Osteocyte (in vitro differentiated cells): ENCODE data around the gene CHRNA5. TPM values are rescaled to one million over a fixed set of nuclear protein-coding genes. Genes with fewer than 3 reads are reported as not detected.
A peak's percentile ranks its signal among the peaks of the same experiment; 100 is the strongest.
"Not testable (repeated sequence)": the region's sequence is repeated elsewhere in the genome, so short reads cannot be mapped to it uniquely, and the experiment has no call there.

Experiments
- DNase-seq: peaks from one replicate; pipeline ENCODE4 v3.0.0; 2021; ENCODE audit warnings: mixed read lengths; ENCODE audit not compliant: unreplicated experiment; ENCODE audit errors: extremely low spot score
- H3K27ac Mint-ChIP-seq: one replicate; pipeline ENCODE4 v1.8.0; 2021; ENCODE audit warnings: mild to moderate bottlenecking, mixed read lengths; ENCODE audit not compliant: unreplicated experiment
- H3K27me3 Mint-ChIP-seq: one replicate; pipeline ENCODE4 v1.8.0; 2021; ENCODE audit warnings: mixed read lengths; ENCODE audit not compliant: unreplicated experiment
- H3K36me3 Mint-ChIP-seq: one replicate; pipeline ENCODE4 v1.8.0; 2021; ENCODE audit warnings: mixed read lengths; ENCODE audit not compliant: unreplicated experiment
- H3K4me1 Mint-ChIP-seq: one replicate; pipeline ENCODE4 v1.8.0; 2021; ENCODE audit warnings: mixed read lengths; ENCODE audit not compliant: unreplicated experiment
- H3K4me3 Mint-ChIP-seq: one replicate; pipeline ENCODE4 v1.8.0; 2021; ENCODE audit warnings: mild to moderate bottlenecking, moderate library complexity, mixed read lengths; ENCODE audit not compliant: unreplicated experiment
- H3K9me3 Mint-ChIP-seq: one replicate; pipeline ENCODE4 v1.8.0; 2021; ENCODE audit warnings: mixed read lengths; ENCODE audit not compliant: unreplicated experiment
- total RNA-seq: library from RNA; stranded (reverse); gene quantifications from 2 replicates; pipeline ENCODE4 v1.2.1, GENCODE V29; 2021
- TF ChIP-seq, protein P1 (sequence below): fragments of 200-600 bp; sonication (generic); IDR thresholded peaks from 2 replicates; pipeline ENCODE4 v1.5.0; 2021; ENCODE audit warnings: antibody characterized with exemption, mild to moderate bottlenecking, moderate library complexity

The CHRNA5 gene
- total RNA-seq, 1 donor from 2014 or later: 1.1 TPM

DNA sequence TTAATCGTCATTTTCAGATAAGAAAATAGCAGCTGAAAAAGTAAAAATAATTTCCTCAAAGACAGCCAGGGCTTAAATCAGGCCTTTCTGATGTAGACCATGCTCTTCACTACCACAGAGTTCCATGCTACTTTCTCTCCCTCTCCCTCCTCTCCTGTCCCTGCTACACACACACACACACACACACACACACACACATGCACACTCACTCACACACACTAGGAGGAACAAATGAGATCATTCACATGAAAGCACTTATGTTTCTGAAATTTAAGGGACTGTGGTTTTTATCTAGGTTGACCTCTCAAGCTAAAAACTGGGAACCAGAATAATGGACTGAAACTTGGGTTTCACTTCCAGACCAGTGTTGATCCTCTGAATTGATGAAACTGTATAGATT is 29.2 kb upstream of the CHRNA5 start:
- Mint-ChIP-seq H3K27me3 (no peaks in the 10 kb centered on the region), H3K4me1 (peaks cover 6% of the 10 kb centered on the region), H3K4me3 (no peak overlapping the region), H3K9me3 (no peaks in the 10 kb centered on the region), H3K36me3 (no peaks in the 10 kb centered on the region), H3K27ac (no peak overlapping the region)
- TF ChIP-seq, protein P1, sequence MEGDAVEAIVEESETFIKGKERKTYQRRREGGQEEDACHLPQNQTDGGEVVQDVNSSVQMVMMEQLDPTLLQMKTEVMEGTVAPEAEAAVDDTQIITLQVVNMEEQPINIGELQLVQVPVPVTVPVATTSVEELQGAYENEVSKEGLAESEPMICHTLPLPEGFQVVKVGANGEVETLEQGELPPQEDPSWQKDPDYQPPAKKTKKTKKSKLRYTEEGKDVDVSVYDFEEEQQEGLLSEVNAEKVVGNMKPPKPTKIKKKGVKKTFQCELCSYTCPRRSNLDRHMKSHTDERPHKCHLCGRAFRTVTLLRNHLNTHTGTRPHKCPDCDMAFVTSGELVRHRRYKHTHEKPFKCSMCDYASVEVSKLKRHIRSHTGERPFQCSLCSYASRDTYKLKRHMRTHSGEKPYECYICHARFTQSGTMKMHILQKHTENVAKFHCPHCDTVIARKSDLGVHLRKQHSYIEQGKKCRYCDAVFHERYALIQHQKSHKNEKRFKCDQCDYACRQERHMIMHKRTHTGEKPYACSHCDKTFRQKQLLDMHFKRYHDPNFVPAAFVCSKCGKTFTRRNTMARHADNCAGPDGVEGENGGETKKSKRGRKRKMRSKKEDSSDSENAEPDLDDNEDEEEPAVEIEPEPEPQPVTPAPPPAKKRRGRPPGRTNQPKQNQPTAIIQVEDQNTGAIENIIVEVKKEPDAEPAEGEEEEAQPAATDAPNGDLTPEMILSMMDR: no peak
- no peak for DNase-seq

DNA sequence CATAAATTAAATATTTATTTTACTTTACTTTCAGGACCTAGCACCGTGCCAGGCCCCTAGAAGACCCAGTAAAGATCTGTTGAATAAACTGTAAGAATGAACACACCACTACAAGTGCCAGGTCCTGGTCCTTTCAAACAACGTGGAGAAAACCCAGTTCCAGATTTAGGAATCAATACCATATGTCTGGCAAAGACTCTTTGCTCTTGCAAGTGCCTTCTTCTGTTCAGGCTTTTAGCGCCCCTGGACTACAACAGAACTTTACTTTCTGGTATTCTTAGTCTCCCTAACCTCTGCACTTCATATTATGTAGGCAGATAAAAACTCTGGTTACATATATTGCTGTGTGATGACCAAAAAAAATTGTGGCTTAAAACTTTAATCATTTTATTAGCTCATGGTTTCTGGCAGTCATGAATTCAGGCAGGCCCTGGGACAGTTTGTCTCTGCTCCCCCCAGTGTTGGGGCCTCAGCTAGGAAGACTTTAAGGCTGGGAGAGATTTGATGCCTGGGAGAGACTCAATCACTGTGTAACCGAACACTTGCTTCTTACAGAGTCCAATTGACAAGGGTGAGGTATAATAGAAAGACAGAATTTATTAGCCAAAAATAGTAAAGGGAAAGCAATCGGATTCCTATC is 27.9 kb upstream of the CHRNA5 start:
- DNase-seq: no peak
- no peak overlapping the region for H3K27ac Mint-ChIP-seq
- H3K4me3 Mint-ChIP-seq: no peak overlapping the region
- H3K4me1 Mint-ChIP-seq: peaks cover 17% of the 10 kb centered on the region
- peaks cover 3% of the 10 kb centered on the region for H3K36me3 Mint-ChIP-seq
- no peaks in the 10 kb centered on the region for H3K9me3 Mint-ChIP-seq
- no peaks in the 10 kb centered on the region for H3K27me3 Mint-ChIP-seq
- TF ChIP-seq, protein P1: no peak

GRCh38 chr15:78538358-78538757 is 27.0 kb upstream of the CHRNA5 start:
- Mint-ChIP-seq H3K4me1 (peaks cover 19% of the 10 kb centered on the region), H3K9me3 (no peaks in the 10 kb centered on the region), H3K27ac (no peak overlapping the region), H3K27me3 (no peaks in the 10 kb centered on the region), H3K36me3 (peaks cover 7% of the 10 kb centered on the region), H3K4me3 (no peak overlapping the region)
- no peak for DNase-seq
- TF ChIP-seq, protein P1: no peak

DNA sequence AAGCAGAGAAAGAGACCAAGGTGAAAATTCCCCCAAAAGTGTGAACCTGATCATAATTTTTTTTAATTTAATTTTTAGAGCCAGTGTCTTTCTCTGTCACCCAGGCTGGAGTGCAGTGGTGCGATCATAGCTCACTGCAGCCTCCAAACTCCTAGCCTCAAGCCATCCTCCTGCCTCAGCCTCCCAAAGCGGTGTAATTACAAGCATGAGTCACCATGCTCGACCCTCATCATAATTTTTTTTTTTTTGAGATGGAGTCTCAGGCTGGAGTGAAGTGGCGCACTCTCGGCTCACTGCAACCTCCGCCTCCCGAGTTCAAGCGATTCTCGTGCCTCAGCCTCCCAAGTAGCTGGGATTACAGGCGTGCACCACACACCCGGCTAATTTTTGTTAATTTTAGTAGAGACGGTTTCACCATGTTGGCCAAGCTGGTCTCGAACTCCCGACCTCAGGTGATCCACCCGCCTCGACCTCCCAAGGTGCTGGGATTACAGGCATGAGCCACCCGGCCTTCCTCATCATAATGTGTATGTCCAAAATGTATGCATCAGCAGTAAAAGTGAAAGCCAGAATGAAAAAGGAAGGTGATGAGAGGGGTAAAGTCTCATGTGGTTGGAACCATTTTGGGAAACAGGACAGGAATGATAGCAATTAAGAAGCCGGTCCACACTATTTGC is 25.7 kb upstream of the CHRNA5 start:
- Mint-ChIP-seq H3K4me3 (peak overlapping the region; percentile 99), H3K36me3 (peaks cover 11% of the 10 kb centered on the region), H3K4me1 (peaks cover 22% of the 10 kb centered on the region), H3K27ac (peak overlapping the region; percentile 100)
- peak; percentile 57 for DNase-seq
- H3K27me3 Mint-ChIP-seq, H3K9me3 Mint-ChIP-seq: not testable (repeated sequence)

DNA sequence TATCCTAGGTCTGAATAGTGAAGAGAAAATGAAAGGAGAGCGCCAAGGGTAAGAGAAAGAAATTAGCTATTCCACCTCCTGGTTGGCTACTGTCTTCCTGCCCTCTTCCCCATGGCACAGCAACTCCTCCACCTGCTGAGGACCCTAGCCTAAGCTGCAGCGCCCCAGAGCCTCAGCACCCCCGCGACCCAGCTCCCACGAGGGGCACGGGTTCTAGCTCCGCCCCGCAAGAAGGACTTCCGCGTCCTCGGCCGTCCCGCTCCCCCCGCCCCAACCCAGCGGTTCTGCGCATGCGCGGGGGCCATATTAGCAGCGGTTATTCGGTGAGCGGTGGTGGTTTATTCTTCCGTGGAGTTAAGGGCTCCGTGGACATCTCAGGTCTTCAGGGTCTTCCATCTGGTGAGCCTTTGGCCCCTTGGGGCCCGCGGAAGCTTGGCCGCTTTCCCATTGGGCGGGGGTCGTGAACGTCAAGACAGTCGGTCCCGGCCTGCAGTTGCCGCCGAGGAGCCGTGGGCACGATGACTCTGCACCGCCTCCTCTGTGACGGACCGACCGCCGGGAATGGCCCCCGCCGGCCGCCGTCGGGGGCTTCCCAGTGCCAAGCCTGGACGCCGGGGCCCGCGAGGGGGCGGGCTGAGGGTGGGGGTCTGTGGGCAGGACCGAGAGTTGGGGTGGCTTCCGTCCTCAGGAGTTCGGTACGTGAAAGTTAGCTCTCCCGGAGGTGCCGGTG is 25.0 kb upstream of the CHRNA5 start, which contains the start of gene PSMA4:
Gene PSMA4, plus strand, starts transcription at position 304 of the 730 bp plus-strand sequence. CDS start 1,484 bp downstream, outside the sequence.
- Mint-ChIP-seq H3K4me1 (peaks cover 22% of the 10 kb centered on the region), H3K27ac (peak within 1 kb of the TSS; percentile 100), H3K36me3 (peaks cover 14% of the 10 kb centered on the region), H3K27me3 (no peaks in the 10 kb centered on the region), H3K9me3 (no peaks in the 10 kb centered on the region), H3K4me3 (peak within 1 kb of the TSS; percentile 99)
- DNase-seq: peak; percentile 97
- TF ChIP-seq, protein P1: peak; percentile 38
